Measurements from ENCODE around the gene GPBP1.
"Not testable (repeated sequence)": the region's sequence is repeated elsewhere in the genome, so short reads cannot be mapped to it uniquely, and the experiment has no call there.

The GPBP1 gene

GRCh38 chr5:57292336-57292735 lies 118.5 kb downstream of the GPBP1 start:
- H3K9me3 Mint-ChIP-seq, result no peaks in the 10 kb centered on the region
- no peak for DNase-seq
- ATAC-seq (replicated peaks), result no peak
- no peak overlapping the region for H3K27ac Mint-ChIP-seq
- H3K4me3 Mint-ChIP-seq, result no peak overlapping the region
- H3K27me3 Mint-ChIP-seq, result peaks cover 9 to 17% of the 10 kb centered on the region in 2 donors
- no peaks in the 10 kb centered on the region for H3K36me3 Mint-ChIP-seq (ENCODE audit: insufficient read depth)
- H3K4me1 Mint-ChIP-seq (ENCODE audit: low read depth in 2 of 2), result no peaks in the 10 kb centered on the region

GRCh38 chr5:57298295-57298984 lies 124.6 kb downstream of the GPBP1 start:
- Mint-ChIP-seq H3K4me3 (peak overlapping the region; percentile 70 to 74), H3K27me3 (peaks cover 8 to 9% of the 10 kb centered on the region in 2 donors), H3K4me1 (ENCODE audit: low read depth in 2 of 2) (peaks cover 5 to 8% of the 10 kb centered on the region in 2 donors), H3K36me3 (ENCODE audit: insufficient read depth) (no peaks in the 10 kb centered on the region), H3K9me3 (no peaks in the 10 kb centered on the region), H3K27ac (peak overlapping the region; percentile 11 to 78)
- peak; percentile 91 for ATAC-seq (replicated peaks)
- DNase-seq, result peak; percentile 85 to 90 (median 88)

- Mint-ChIP-seq H3K36me3 (ENCODE audit: insufficient read depth) (no peaks in the 10 kb centered on the region), H3K4me1 (ENCODE audit: low read depth in 2 of 2) (peaks cover 5 to 8% of the 10 kb centered on the region in 2 donors), H3K27me3 (peaks cover 5 to 8% of the 10 kb centered on the region in 2 donors), H3K27ac (peak overlapping the region; percentile 11 to 78), H3K4me3 (peak overlapping the region; percentile 70 to 74), H3K9me3 (no peaks in the 10 kb centered on the region)
- peak; percentile 62 for ATAC-seq (replicated peaks)
- DNase-seq, result peak; percentile 35 to 46 (median 41)
These were observed 125.2 kb downstream of the GPBP1 start for GRCh38 chr5:57298985-57299491.

GRCh38 chr5:57299986-57300385 lies 126.1 kb downstream of the GPBP1 start:
- Mint-ChIP-seq H3K4me1 (ENCODE audit: low read depth in 2 of 2) (peaks cover 5 to 8% of the 10 kb centered on the region in 2 donors), H3K4me3 (no peak overlapping the region), H3K9me3 (no peaks in the 10 kb centered on the region), H3K27me3 (no peaks in the 10 kb centered on the region), H3K36me3 (ENCODE audit: insufficient read depth) (no peaks in the 10 kb centered on the region), H3K27ac (no peak overlapping the region)
- DNase-seq, result no peak
- no peak for ATAC-seq (replicated peaks)

- no peaks in the 10 kb centered on the region for H3K27me3 Mint-ChIP-seq
- peak overlapping the region in 1 of 2 donors; percentile 20 for H3K27ac Mint-ChIP-seq
- H3K4me1 Mint-ChIP-seq (ENCODE audit: low read depth in 2 of 2), result peaks cover 5 to 8% of the 10 kb centered on the region in 2 donors
- DNase-seq (peak in 1 of 3 experiments; percentile 4), ATAC-seq (replicated peaks) (peak; percentile 29)
- no peaks in the 10 kb centered on the region for H3K36me3 Mint-ChIP-seq (ENCODE audit: insufficient read depth)
- H3K9me3 Mint-ChIP-seq, result no peaks in the 10 kb centered on the region
- H3K4me3 Mint-ChIP-seq, result no peak overlapping the region
These were observed 128.3 kb downstream of the GPBP1 start for GRCh38 chr5:57302164-57302563.

GRCh38 chr5:57302643-57303042 lies 128.8 kb downstream of the GPBP1 start:
- Mint-ChIP-seq H3K36me3 (ENCODE audit: insufficient read depth) (no peaks in the 10 kb centered on the region), H3K4me3 (no peak overlapping the region), H3K27me3 (no peaks in the 10 kb centered on the region), H3K27ac (no peak overlapping the region), H3K9me3 (no peaks in the 10 kb centered on the region), H3K4me1 (ENCODE audit: low read depth in 2 of 2) (peaks cover 5 to 8% of the 10 kb centered on the region in 2 donors)
- ATAC-seq (replicated peaks) (no peak), DNase-seq (no peak)

- Mint-ChIP-seq H3K27ac (peak overlapping the region in 1 of 2 donors; percentile 35), H3K4me3 (no peak overlapping the region), H3K36me3 (ENCODE audit: insufficient read depth) (no peaks in the 10 kb centered on the region), H3K4me1 (ENCODE audit: low read depth in 2 of 2) (peaks cover 2 to 4% of the 10 kb centered on the region in 2 donors), H3K27me3 (peaks cover 7 to 10% of the 10 kb centered on the region in 2 donors), H3K9me3 (no peaks in the 10 kb centered on the region)
- DNase-seq, result no peak
- no peak for ATAC-seq (replicated peaks)
These were observed 130.1 kb downstream of the GPBP1 start for GRCh38 chr5:57303985-57304384.

- H3K4me3 Mint-ChIP-seq, result no peak overlapping the region
- no peaks in the 10 kb centered on the region for H3K4me1 Mint-ChIP-seq (ENCODE audit: low read depth in 2 of 2)
- H3K36me3 Mint-ChIP-seq (ENCODE audit: insufficient read depth), result no peaks in the 10 kb centered on the region
- no peaks in the 10 kb centered on the region for H3K9me3 Mint-ChIP-seq
- no peak for ATAC-seq (replicated peaks)
- no peak overlapping the region for H3K27ac Mint-ChIP-seq
- H3K27me3 Mint-ChIP-seq, result peaks cover 7 to 18% of the 10 kb centered on the region in 2 donors
- no peak for DNase-seq
These were observed 131.1 kb downstream of the GPBP1 start for GRCh38 chr5:57304931-57305330.

- Mint-ChIP-seq H3K4me1 (ENCODE audit: low read depth in 2 of 2) (no peaks in the 10 kb centered on the region), H3K4me3 (no peak overlapping the region), H3K36me3 (ENCODE audit: insufficient read depth) (no peaks in the 10 kb centered on the region), H3K9me3 (no peaks in the 10 kb centered on the region), H3K27me3 (peaks cover 7 to 18% of the 10 kb centered on the region in 2 donors), H3K27ac (no peak overlapping the region)
- no peak for DNase-seq
- ATAC-seq (replicated peaks), result no peak
These were observed 132.5 kb downstream of the GPBP1 start for GRCh38 chr5:57306359-57306758.

GRCh38 chr5:57307516-57307915 lies 133.7 kb downstream of the GPBP1 start:
- H3K4me3 Mint-ChIP-seq, result no peak overlapping the region
- no peaks in the 10 kb centered on the region for H3K36me3 Mint-ChIP-seq (ENCODE audit: insufficient read depth)
- H3K27me3 Mint-ChIP-seq, result peaks cover 7 to 18% of the 10 kb centered on the region in 2 donors
- DNase-seq (no peak), ATAC-seq (replicated peaks) (no peak)
- no peaks in the 10 kb centered on the region for H3K9me3 Mint-ChIP-seq
- H3K4me1 Mint-ChIP-seq (ENCODE audit: low read depth in 2 of 2), result no peaks in the 10 kb centered on the region
- H3K27ac Mint-ChIP-seq, result no peak overlapping the region

- H3K27ac Mint-ChIP-seq; H3K9me3 Mint-ChIP-seq; ATAC-seq (replicated peaks); H3K4me1 Mint-ChIP-seq (ENCODE audit: low read depth in 2 of 2); H3K4me3 Mint-ChIP-seq; DNase-seq; H3K36me3 Mint-ChIP-seq (ENCODE audit: insufficient read depth): not testable (repeated sequence)
- H3K27me3 Mint-ChIP-seq, result peaks cover 7 to 26% of the 10 kb centered on the region in 2 donors
These were observed 135.2 kb downstream of the GPBP1 start for GRCh38 chr5:57309022-57309421.

GRCh38 chr5:57311251-57311650 lies 137.4 kb downstream of the GPBP1 start:
- H3K4me3 Mint-ChIP-seq, result no peak overlapping the region
- no peaks in the 10 kb centered on the region for H3K36me3 Mint-ChIP-seq (ENCODE audit: insufficient read depth)
- DNase-seq (no peak), ATAC-seq (replicated peaks) (no peak)
- no peak overlapping the region for H3K27ac Mint-ChIP-seq
- H3K27me3 Mint-ChIP-seq, result peaks cover 7 to 26% of the 10 kb centered on the region in 2 donors
- no peaks in the 10 kb centered on the region for H3K9me3 Mint-ChIP-seq
- H3K4me1 Mint-ChIP-seq (ENCODE audit: low read depth in 2 of 2), result no peaks in the 10 kb centered on the region

- Mint-ChIP-seq H3K9me3 (no peaks in the 10 kb centered on the region), H3K36me3 (ENCODE audit: insufficient read depth) (no peaks in the 10 kb centered on the region), H3K27me3 (peaks cover 7 to 26% of the 10 kb centered on the region in 2 donors), H3K27ac (no peak overlapping the region), H3K4me1 (ENCODE audit: low read depth in 2 of 2) (no peaks in the 10 kb centered on the region), H3K4me3 (no peak overlapping the region)
- ATAC-seq (replicated peaks) (no peak), DNase-seq (no peak)
These were observed 138.3 kb downstream of the GPBP1 start for GRCh38 chr5:57311921-57312735.

Measured in effector memory CD8-positive, alpha-beta T cell (primary cell).